AG04450 (cell line): ENCODE data around the gene DCAF8L1. TPM values are rescaled to one million over a fixed set of nuclear protein-coding genes. Genes with fewer than 3 reads are reported as not detected.
"Not testable (repeated sequence)": the region's sequence is repeated elsewhere in the genome, so short reads cannot be mapped to it uniquely, and the experiment has no call there.

Source experiments
- CTCF ChIA-PET: fragments of 300-600, 350-600 bp; formaldehyde crosslinking; extraction: SDS; loops from one replicate; lab custom pipeline; 2022; ENCODE audit warnings: antibody characterized with exemption, inconsistent platforms; lab: Charles Lee
- POLR2A ChIA-PET: fragments of 350-600 bp; formaldehyde crosslinking; extraction: SDS; loops from one replicate; lab custom pipeline; 2021; ENCODE audit warnings: antibody characterized with exemption, inconsistent platforms; lab: Yijun Ruan, JAX
- DNase-seq: peaks from one replicate; pipeline ENCODE4 v3.0.0-alpha.2; 2011; ENCODE audit warnings: low read depth, low spot score
- H3K27ac ChIP-seq: one replicate; pipeline ENCODE4 v1.5.1; 2012; ENCODE audit warnings: low read depth, low read length, control low read depth
- H3K27me3 ChIP-seq: one replicate; pipeline ENCODE4 v1.6.0; 2012; ENCODE audit warnings: low read length; ENCODE audit not compliant: control insufficient read depth, insufficient read depth
- H3K4me3 ChIP-seq: 2 replicates; pipeline ENCODE4 v1.5.1; 2011; ENCODE audit warnings: mild to moderate bottlenecking, low read depth, low read length, control low read depth
- H3K9me3 ChIP-seq: 2 replicates; pipeline ENCODE4 v1.5.1; 2012; ENCODE audit warnings: low read length; ENCODE audit not compliant: control insufficient read depth, insufficient read depth
- CTCF ChIP-seq: IDR thresholded peaks from 2 replicates; pipeline ENCODE4 v1.5.1; 2011; ENCODE audit warnings: low read depth, low read length, control low read depth, inconsistent platforms
- polyA plus RNA-seq: library from polyadenylated mRNA; depleted of rRNA; stranded (reverse); fragments of >200 nt; gene quantifications from 2 replicates; pipeline ENCODE4 v1.2.3, GENCODE V29; 2011; rRNA removed

DCAF8L1 gene
- polyA plus RNA-seq, 1 experiment: not detected

DNA sequence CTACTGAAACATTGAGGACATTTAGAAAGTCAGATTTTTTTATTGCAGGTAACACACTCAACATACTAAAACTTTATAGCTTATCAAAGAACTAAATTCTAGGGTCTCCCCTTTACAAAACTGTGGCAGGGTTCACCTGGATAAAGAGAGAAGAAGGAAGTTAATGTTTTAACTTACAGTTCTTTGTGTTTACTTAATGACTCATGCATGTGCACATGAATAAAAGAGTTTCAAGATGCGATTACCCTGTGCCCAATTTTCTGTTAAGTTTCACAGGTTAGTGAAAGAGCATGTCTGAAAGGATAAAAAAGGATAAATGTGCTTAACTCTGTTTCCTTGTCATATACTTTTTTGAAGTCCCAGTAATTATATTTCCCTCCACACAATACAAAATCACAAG, 16.8 kb downstream of the DCAF8L1 start:
- ChIA-PET CTCF (no interaction called here), POLR2A (no interaction called here)

DNA sequence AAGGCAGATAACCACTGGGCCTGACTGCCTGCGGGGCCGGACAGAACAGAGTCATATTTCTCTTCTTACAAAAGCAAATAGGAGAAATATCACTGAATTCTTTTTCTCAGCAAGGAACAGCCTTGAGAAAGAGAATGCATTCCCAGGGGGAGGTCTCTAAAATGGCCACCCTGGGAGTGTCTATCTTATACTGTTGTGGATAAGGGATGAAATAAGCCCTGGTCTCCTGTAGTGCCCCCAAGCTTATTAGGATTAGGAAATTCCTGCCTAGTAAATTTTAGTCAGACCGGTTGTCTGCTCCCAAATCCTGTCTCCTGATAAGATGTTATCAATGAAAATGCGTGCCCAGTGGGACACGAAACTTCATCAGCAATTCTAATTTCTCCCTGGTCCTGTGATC, 20.8 kb downstream of the DCAF8L1 start:
- H3K4me3 ChIP-seq, H3K9me3 ChIP-seq, CTCF ChIA-PET, DNase-seq, H3K27ac ChIP-seq, POLR2A ChIA-PET, H3K27me3 ChIP-seq: not testable (repeated sequence)

More for the DNA sequence above, 16.8 kb downstream of the DCAF8L1 start:
- no peaks in the 10 kb centered on the region for H3K27me3 ChIP-seq
- no peak overlapping the region for H3K27ac ChIP-seq
- no peak overlapping the region for H3K4me3 ChIP-seq
- no peaks in the 10 kb centered on the region for H3K9me3 ChIP-seq
- DNase-seq: no peak
- TF ChIP-seq CTCF: no peak

DNA sequence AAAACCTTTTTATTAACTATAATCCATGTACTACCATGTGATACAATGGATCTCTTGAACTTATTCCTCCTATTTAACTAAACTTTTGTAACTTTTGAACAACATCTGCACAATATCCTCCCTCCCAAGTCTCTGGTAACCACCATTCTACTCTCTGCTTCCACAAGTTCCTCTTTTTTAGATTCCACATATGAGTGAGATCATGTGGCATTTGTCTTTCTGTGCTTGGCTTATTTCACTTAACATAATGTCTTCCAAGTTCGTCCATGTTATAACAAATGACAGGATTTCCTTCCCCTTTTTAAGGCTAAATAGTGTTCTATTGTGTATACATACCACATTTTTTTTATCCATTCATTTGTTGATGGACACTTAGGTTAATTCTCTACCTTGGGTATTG, 28.1 kb downstream of the DCAF8L1 start:
- H3K27me3 ChIP-seq: no peaks in the 10 kb centered on the region
- CTCF ChIA-PET: no interaction called here

GRCh38 chrX:27933361-27933760, 47.9 kb downstream of the DCAF8L1 start:
- Histone ChIP-seq H3K27me3 (no peaks in the 10 kb centered on the region), H3K4me3 (no peak overlapping the region), H3K9me3 (no peaks in the 10 kb centered on the region), H3K27ac (no peak overlapping the region)
- ChIA-PET POLR2A (no interaction called here), CTCF (no interaction called here)
- no peak for TF ChIP-seq CTCF
- no peak for DNase-seq

More for the DNA sequence above, 28.1 kb downstream of the DCAF8L1 start:
- H3K4me3 ChIP-seq: no peak overlapping the region
- H3K9me3 ChIP-seq: no peaks in the 10 kb centered on the region
- DNase-seq: no peak
- no peak overlapping the region for H3K27ac ChIP-seq
- no peak for TF ChIP-seq CTCF
- POLR2A ChIA-PET: no interaction called here

Other genes with a start within 250 kb of the DCAF8L1 start
- not detected in 2 replicates for gene MAGEB10, start 173.5 kb downstream of the DCAF8L1 start, polyA plus RNA-seq